Lower lobe of right lung (tissue), 2 donors: ENCODE data around the gene SLC45A1. TPM values are rescaled to one million over a fixed set of nuclear protein-coding genes. Genes with fewer than 3 reads are reported as not detected.

Experiments used
- ATAC-seq, 2 donors: fragments of 200-7000 bp; cut with Tn5 transposase; one replicate each; pipeline ENCODE4 v1.9.1; 2020 to 2022; ENCODE audit warnings: mild to moderate bottlenecking in 2 of 2, moderate library complexity in 2 of 2
- DNase-seq: peaks from one replicate; pipeline ENCODE4 v3.0.0-alpha.2; 2020
- H3K27ac ChIP-seq: fragments of 200-600 bp; one replicate; pipeline ENCODE4 v1.8.0; 2022
- H3K27me3 ChIP-seq: fragments of 200-600 bp; one replicate; pipeline ENCODE4 v1.8.0; 2022; ENCODE audit warnings: low read depth
- H3K36me3 ChIP-seq: fragments of 200-600 bp; one replicate; pipeline ENCODE4 v1.8.0; 2022; ENCODE audit warnings: mild to moderate bottlenecking
- H3K4me1 ChIP-seq: fragments of 200-600 bp; one replicate; pipeline ENCODE4 v1.8.0; 2022
- H3K4me3 ChIP-seq: fragments of 200-600 bp; one replicate; pipeline ENCODE4 v1.8.0; 2022; ENCODE audit warnings: mild to moderate bottlenecking
- H3K9me3 ChIP-seq: fragments of 200-600 bp; one replicate; pipeline ENCODE4 v1.8.0; 2022
- intact Hi-C: fragments of 100-400 bp; cut with DNase I; formaldehyde crosslinking; loops from one replicate; pipeline ENCODE4 v1.11.0; 2022
- total RNA-seq: library from RNA; stranded (reverse); fragmentation: NEBNext Ultra II Directional; extraction: Animal tissue kit (Norgen Biotek cat#: 25700); gene quantifications from one replicate; pipeline ENCODE4 v1.2.1, GENCODE V29; 2021
- TF ChIP-seq, protein P1 (sequence below): fragments of 200-600 bp; IDR thresholded peaks from one replicate; pipeline ENCODE4 v1.8.0; 2022; ENCODE audit warnings: antibody characterized with exemption, mild to moderate bottlenecking
- donor health status: DM: no; HTN: yes; CAD: no; lungs with severe emphysema.

The SLC45A1 gene
- total RNA-seq, 1 donor from 2014 or later = 0.92 TPM

DNA sequence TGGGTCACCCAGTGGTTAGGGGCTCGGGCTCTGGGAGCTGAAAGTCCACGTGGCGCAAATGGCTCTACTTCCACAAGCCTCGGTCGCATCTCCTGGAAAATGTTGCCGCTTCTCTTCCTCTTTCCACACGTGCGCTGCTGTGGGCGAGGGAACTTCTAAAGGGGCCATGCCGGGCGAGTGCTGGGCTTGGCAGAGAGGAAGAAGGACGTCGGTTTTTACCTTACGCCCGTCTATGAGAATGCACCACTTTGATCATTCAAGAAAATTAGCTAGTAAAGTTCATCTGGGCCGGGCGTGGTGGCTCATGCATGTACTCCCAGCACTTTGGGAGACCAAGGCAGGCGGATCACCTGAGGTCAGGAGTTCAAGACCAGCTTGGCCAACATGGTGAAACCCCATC lies 10.4 kb downstream of the SLC45A1 start:
- ATAC-seq = no peak
- intact Hi-C loops = no loop called here

GRCh38 chr1:8329439-8329838 lies 11.5 kb downstream of the SLC45A1 start:
- Histone ChIP-seq H3K9me3 (no peaks in the 10 kb centered on the region), H3K27ac (no peak overlapping the region), H3K4me1 (no peaks in the 10 kb centered on the region), H3K27me3 (no peaks in the 10 kb centered on the region), H3K4me3 (no peak overlapping the region), H3K36me3 (no peaks in the 10 kb centered on the region)
- ATAC-seq = peak in 1 of 2 donors; percentile 44
- TF ChIP-seq, protein P1, sequence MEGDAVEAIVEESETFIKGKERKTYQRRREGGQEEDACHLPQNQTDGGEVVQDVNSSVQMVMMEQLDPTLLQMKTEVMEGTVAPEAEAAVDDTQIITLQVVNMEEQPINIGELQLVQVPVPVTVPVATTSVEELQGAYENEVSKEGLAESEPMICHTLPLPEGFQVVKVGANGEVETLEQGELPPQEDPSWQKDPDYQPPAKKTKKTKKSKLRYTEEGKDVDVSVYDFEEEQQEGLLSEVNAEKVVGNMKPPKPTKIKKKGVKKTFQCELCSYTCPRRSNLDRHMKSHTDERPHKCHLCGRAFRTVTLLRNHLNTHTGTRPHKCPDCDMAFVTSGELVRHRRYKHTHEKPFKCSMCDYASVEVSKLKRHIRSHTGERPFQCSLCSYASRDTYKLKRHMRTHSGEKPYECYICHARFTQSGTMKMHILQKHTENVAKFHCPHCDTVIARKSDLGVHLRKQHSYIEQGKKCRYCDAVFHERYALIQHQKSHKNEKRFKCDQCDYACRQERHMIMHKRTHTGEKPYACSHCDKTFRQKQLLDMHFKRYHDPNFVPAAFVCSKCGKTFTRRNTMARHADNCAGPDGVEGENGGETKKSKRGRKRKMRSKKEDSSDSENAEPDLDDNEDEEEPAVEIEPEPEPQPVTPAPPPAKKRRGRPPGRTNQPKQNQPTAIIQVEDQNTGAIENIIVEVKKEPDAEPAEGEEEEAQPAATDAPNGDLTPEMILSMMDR = no peak
- intact Hi-C loops = no loop called here
- no peak for DNase-seq

More for the DNA sequence above, 10.4 kb downstream of the SLC45A1 start:
- no peaks in the 10 kb centered on the region for H3K27me3 ChIP-seq
- H3K36me3 ChIP-seq = no peaks in the 10 kb centered on the region
- H3K27ac ChIP-seq = no peak overlapping the region
- TF ChIP-seq, protein P1 = no peak
- H3K4me3 ChIP-seq = no peak overlapping the region
- H3K4me1 ChIP-seq = no peaks in the 10 kb centered on the region
- H3K9me3 ChIP-seq = no peaks in the 10 kb centered on the region
- DNase-seq = no peak

DNA sequence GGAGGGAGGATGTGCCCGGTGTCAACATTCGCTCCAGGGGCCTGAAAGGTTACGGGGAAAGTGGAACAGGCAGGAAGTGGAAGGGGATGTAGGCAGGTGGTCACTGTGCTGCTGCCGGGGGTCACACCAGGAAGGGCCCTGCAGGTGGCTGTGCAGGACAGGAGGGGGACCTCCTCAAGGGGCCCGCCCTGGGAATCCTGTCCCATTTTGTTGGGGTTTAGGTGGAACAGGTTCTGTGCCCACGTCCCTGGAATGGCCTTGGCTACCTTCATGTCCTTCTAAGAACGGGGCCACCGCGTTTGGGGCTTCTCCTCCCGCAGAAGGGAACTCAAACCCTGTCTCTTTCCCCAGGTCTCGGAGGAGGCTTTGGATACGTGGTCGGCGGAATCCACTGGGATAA lies 11.9 kb downstream of the SLC45A1 start:
- H3K27ac ChIP-seq = no peak overlapping the region
- H3K4me1 ChIP-seq = no peaks in the 10 kb centered on the region
- intact Hi-C loops = no loop called here
- DNase-seq (no peak), ATAC-seq (no peak)
- no peaks in the 10 kb centered on the region for H3K9me3 ChIP-seq
- H3K4me3 ChIP-seq = no peak overlapping the region
- no peaks in the 10 kb centered on the region for H3K27me3 ChIP-seq
- no peaks in the 10 kb centered on the region for H3K36me3 ChIP-seq
- TF ChIP-seq, protein P1 = no peak

GRCh38 chr1:8330271-8331125 lies 12.6 kb downstream of the SLC45A1 start:
- no peak for ATAC-seq

GRCh38 chr1:8332806-8333205 lies 14.9 kb downstream of the SLC45A1 start:
- Histone ChIP-seq H3K27ac (no peak overlapping the region), H3K4me3 (no peak overlapping the region), H3K9me3 (no peaks in the 10 kb centered on the region), H3K36me3 (no peaks in the 10 kb centered on the region), H3K27me3 (no peaks in the 10 kb centered on the region), H3K4me1 (no peaks in the 10 kb centered on the region)
- intact Hi-C loops = no loop called here
- TF ChIP-seq, protein P1 = no peak
- DNase-seq (no peak), ATAC-seq (no peak)

More at GRCh38 chr1:8330271-8331125, 12.6 kb downstream of the SLC45A1 start:
- TF ChIP-seq, protein P1 = no peak
- H3K4me3 ChIP-seq = no peak overlapping the region
- H3K4me1 ChIP-seq = no peaks in the 10 kb centered on the region
- no peak overlapping the region for H3K27ac ChIP-seq
- DNase-seq = no peak
- intact Hi-C loops = no loop called here
- no peaks in the 10 kb centered on the region for H3K36me3 ChIP-seq
- no peaks in the 10 kb centered on the region for H3K27me3 ChIP-seq
- H3K9me3 ChIP-seq = no peaks in the 10 kb centered on the region
